K562 (cell line): ENCODE data around the gene PPT2. TPM values are rescaled to one million over a fixed set of nuclear protein-coding genes. Genes with fewer than 3 reads are reported as not detected.

Source experiments
- BRD9 ChIP-seq: fragments of 450-650 bp; IDR thresholded peaks from 2 replicates; pipeline ENCODE4 v1.6.1; 2018; ENCODE audit warnings: low read depth; ENCODE audit not compliant: partially characterized antibody
- CREB5 ChIP-seq: fragments of 250-450 bp; sonication (Bioruptor Pico); IDR thresholded peaks from 2 replicates; pipeline ENCODE4 v1.5.0; 2020; ENCODE audit warnings: mild to moderate bottlenecking
- ELF1 ChIP-seq: fragments of 200-800 bp; sonication (Bioruptor generic); IDR thresholded peaks from 2 replicates; pipeline ENCODE4 v1.6.1; 2016; ENCODE audit warnings: missing genetic modification characterization, missing compliant biosample characterization
- ELF2 ChIP-seq: fragments of 250-450 bp; sonication (Bioruptor Pico); IDR thresholded peaks from 2 replicates; pipeline ENCODE4 v1.5.0; 2021; ENCODE audit warnings: mild to moderate bottlenecking
- ELK3 ChIP-seq: fragments of 450-650 bp; formaldehyde crosslinking; IDR thresholded peaks from 2 replicates; pipeline ENCODE4 v1.4.0; 2020; ENCODE audit warnings: mild to moderate bottlenecking
- JUND ChIP-seq, 2 experiments: IDR thresholded peaks; 2 replicates in 1 of 2; 3 replicates in 1 of 2; pipeline ENCODE4 v1.6.1; 2011; ENCODE audit warnings: borderline replicate concordance in 2 of 2, low read depth in 2 of 2, low read length in 2 of 2, improper control_type of control experiment in 1 of 2, missing biosample characterization in 1 of 2, missing genetic modification characterization in 1 of 2, missing genetic modification reagents in 1 of 2
- LEF1 ChIP-seq: fragments of 450-650 bp; IDR thresholded peaks from 2 replicates; pipeline ENCODE4 v1.6.1; 2016; ENCODE audit warnings: mild to moderate bottlenecking
- MAFK ChIP-seq: IDR thresholded peaks from 2 replicates; pipeline ENCODE4 v1.6.1; 2011; ENCODE audit warnings: low read length, improper control_type of control experiment
- MED1 ChIP-seq: sonication (generic); formaldehyde crosslinking; IDR thresholded peaks from 2 replicates; pipeline ENCODE4 v1.8.1; 2023; ENCODE audit warnings: missing genetic modification reagents, borderline replicate concordance
- NBN ChIP-seq: fragments of 450-650 bp; IDR thresholded peaks from 2 replicates; pipeline ENCODE4 v1.6.1; 2016; ENCODE audit warnings: low read depth, mild to moderate bottlenecking
- PCBP1 ChIP-seq: fragments of 200-400 bp; formaldehyde crosslinking; IDR thresholded peaks from 2 replicates; pipeline ENCODE4 v1.6.1; 2018; ENCODE audit warnings: mild to moderate bottlenecking, low read depth, low read length; ENCODE audit not compliant: poor library complexity, severe bottlenecking
- PHB2 ChIP-seq: fragments of 450-650 bp; IDR thresholded peaks from 2 replicates; pipeline ENCODE4 v1.6.1; 2017; ENCODE audit warnings: low read depth
- PHF20 ChIP-seq: fragments of 450-650 bp; IDR thresholded peaks from 2 replicates; pipeline ENCODE4 v1.6.1; 2018; ENCODE audit not compliant: partially characterized antibody
- POLR2A ChIP-seq: fragments of 450-650 bp; conservative IDR thresholded peaks from 2 replicates; pipeline ENCODE4 v1.6.1; 2016
- POLR3G ChIP-seq: IDR thresholded peaks from 2 replicates; pipeline ENCODE4 v1.6.1; 2011; ENCODE audit not compliant: insufficient read length, insufficient replicate concordance; ENCODE audit errors: extremely low read depth
- RBFOX2 ChIP-seq: fragments of 200-400 bp; formaldehyde crosslinking; IDR thresholded peaks from 2 replicates; pipeline ENCODE4 v1.6.1; 2017; ENCODE audit warnings: low read depth, mild to moderate bottlenecking, low read length, moderate library complexity
- SRSF9 ChIP-seq: fragments of 200-400 bp; formaldehyde crosslinking; IDR thresholded peaks from 2 replicates; pipeline ENCODE4 v1.6.1; 2017; ENCODE audit warnings: low read depth, low read length, borderline replicate concordance
- ZFX ChIP-seq: sonication (generic); formaldehyde crosslinking; IDR thresholded peaks from 2 replicates; pipeline ENCODE4 v1.8.0; 2022; ENCODE audit warnings: mild to moderate bottlenecking, missing genetic modification reagents, moderate library complexity
- ZNF12 ChIP-seq: sonication (generic); formaldehyde crosslinking; IDR thresholded peaks from 2 replicates; pipeline ENCODE4 v1.4.0; 2020; ENCODE audit warnings: mild to moderate bottlenecking, missing genetic modification reagents
- ZNF324 ChIP-seq: fragments of 250-450 bp; sonication (Bioruptor Pico); IDR thresholded peaks from 2 replicates; pipeline ENCODE4 v1.4.0; 2020; ENCODE audit warnings: mild to moderate bottlenecking
- ZNF384 ChIP-seq: IDR thresholded peaks from 2 replicates; pipeline ENCODE4 v1.6.1; 2012; ENCODE audit warnings: low read depth, low read length, improper control_type of control experiment
- ZNF583 ChIP-seq: fragments of 250-450 bp; sonication (Bioruptor Pico); IDR thresholded peaks from 2 replicates; pipeline ENCODE4 v1.4.0; 2020
- ZNF592 ChIP-seq: fragments of 450-650 bp; IDR thresholded peaks from 2 replicates; pipeline ENCODE4 v1.6.1; 2017; ENCODE audit warnings: antibody characterized with exemption, mild to moderate bottlenecking
- ZNF778 ChIP-seq: fragments of 450-650 bp; formaldehyde crosslinking; IDR thresholded peaks from 2 replicates; pipeline ENCODE4 v1.4.0; 2020; ENCODE audit warnings: mild to moderate bottlenecking, moderate library complexity
- ZNF780A ChIP-seq: fragments of 250-450 bp; sonication (Bioruptor Pico); IDR thresholded peaks from 2 replicates; pipeline ENCODE4 v1.5.0; 2021; ENCODE audit warnings: mild to moderate bottlenecking
- polyA plus RNA-seq, 8 experiments: library from polyadenylated mRNA; depleted of rRNA in 4 of 8; stranded (reverse) in 5 of 8; unstranded in 3 of 8; fragments of >200 nt; fragmentation: Nextera tagmentation in 2 of 8; fragmentation: Illumina TruSeq in 1 of 8; extraction: Ambion mirVana in 2 of 8; extraction: Trizol in 1 of 8; gene quantifications; 2 replicates each; pipeline versions ENCODE4 v1.2.1 to v1.2.3, GENCODE V29; 2011 to 2014; ENCODE audit warnings: inconsistent platforms in 1 of 8, missing spikeins in 1 of 8
- total RNA-seq, 7 experiments: library from RNA; depleted of rRNA in 6 of 7; stranded (reverse); fragments of >200 nt in 6 of 7; fragmentation: Illumina TruSeq in 2 of 7; extraction: Trizol in 2 of 7; gene quantifications; 2 replicates each; pipeline versions ENCODE4 v1.2.1 to v1.2.3, GENCODE V29; 2011 to 2021; ENCODE audit warnings: low replicate concordance in 1 of 7

The PPT2 gene
- total and polyA plus RNA-seq, 9 of the 15 experiments (the other 6 are each of a cell fraction or from before 2014, with no cell fraction given), result 27.4 to 98.8 (median 69.9) TPM

- TF ChIP-seq ELK3 (CRISPR knock-in tag) (no peak), ZNF12 (CRISPR knock-in tag) (no peak), PHB2 (no peak), PCBP1 (peak; percentile 53), ZFX (CRISPR knock-in tag) (no peak), POLR3G (no peak), MAFK (no peak), ZNF592 (peak; percentile 73; the same call in 1 of the 2 replicates), ZNF583 (CRISPR knock-in tag) (no peak), ZNF384 (peak; percentile 48), CREB5 (no peak), POLR2A (peak; percentile 67), BRD9 (peak; percentile 75), PHF20 (no peak), SRSF9 (no peak), MED1 (no peak), RBFOX2 (peak; percentile 83), JUND (IDR thresholded peaks at IDR 0.05; ENCODE audit: borderline replicate concordance, low read depth, low read length) (no peak), JUND (tag; IDR thresholded peaks at IDR 0.05; ENCODE audit: borderline replicate concordance, low read depth, low read length) (peak; percentile 39; the same call in 2 of the 3 replicates), ZNF324 (CRISPR knock-in tag) (no peak), ZNF778 (CRISPR knock-in tag) (no peak), ELF1 (no peak), LEF1 (no peak), ZNF780A (CRISPR knock-in tag) (no peak), NBN (no peak; the same call in 1 of the 2 replicates), ELF2 (CRISPR knock-in tag) (peak; percentile 72)
Observed at GRCh38 chr6:32154514-32155161, 697 bp downstream of the PPT2 start (continued).
